Measurements from ENCODE around the gene ATP5MC2. TPM values are rescaled to one million over a fixed set of nuclear protein-coding genes. Genes with fewer than 3 reads are reported as not detected.
"Not testable (repeated sequence)": the region's sequence is repeated elsewhere in the genome, so short reads cannot be mapped to it uniquely, and the experiment has no call there.

Gene ATP5MC2
- total RNA-seq, 1 donor from 2014 or later = 433 TPM

DNA sequence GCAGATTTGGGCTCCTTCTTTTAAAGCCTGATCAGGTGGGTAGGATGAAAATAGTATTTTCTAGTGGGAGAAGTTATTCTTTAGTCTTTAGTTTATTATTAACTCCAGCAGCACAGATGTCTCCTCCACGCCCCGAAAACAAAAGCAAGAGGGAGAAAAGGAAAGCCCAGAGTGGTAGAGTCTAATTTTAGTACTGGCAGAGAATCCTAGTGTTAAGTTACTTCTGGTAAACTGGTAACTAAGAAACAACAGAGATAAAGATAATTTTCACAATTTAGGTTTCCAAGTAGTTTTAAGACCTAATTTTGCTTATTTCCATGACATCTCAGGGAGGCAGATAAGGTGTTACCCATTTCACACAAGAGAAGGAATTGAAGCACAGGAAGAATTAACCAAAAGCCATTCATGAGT, 16.3 kb downstream of the ATP5MC2 start:
- intact Hi-C loops (cut with micrococcal nuclease) = no loop called here
- DNase-seq (ENCODE audit: low spot score) = no peak
- H3K36me3 Mint-ChIP-seq (ENCODE audit: low read depth) = peaks cover 25% of the 10 kb centered on the region
- H3K27me3 Mint-ChIP-seq (ENCODE audit: low read depth) = no peaks in the 10 kb centered on the region
- H3K27ac Mint-ChIP-seq = no peak overlapping the region
- no peak overlapping the region for H3K4me3 Mint-ChIP-seq (ENCODE audit: low read depth)
- no peaks in the 10 kb centered on the region for H3K9me3 Mint-ChIP-seq
- H3K4me1 Mint-ChIP-seq (ENCODE audit: low read depth) = no peaks in the 10 kb centered on the region

DNA sequence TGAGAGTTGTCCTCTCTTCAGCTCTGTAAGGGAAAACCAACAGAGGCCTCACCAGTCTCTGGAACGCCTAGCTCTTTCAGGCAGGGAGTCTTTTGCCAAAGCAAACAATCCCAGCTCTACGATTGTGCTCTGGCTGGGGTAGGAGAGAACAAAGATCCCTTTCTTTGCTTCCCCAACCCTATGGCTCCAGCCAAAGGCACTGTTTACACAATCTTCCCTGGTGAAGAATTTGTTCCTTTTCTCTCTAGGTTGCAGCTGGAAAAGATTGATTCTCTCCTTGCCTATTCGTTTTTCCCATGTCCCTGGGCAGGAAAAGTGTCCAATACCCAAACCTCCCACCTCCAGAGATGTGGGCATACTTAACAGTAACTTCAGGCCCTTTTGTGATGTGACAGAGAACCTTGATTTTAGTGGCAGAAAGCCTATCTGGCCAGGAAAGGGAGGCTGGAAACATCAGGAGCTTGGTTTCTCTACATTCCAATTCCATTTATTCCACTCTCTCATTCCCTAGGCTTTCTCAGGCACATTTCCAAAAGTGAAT, 16.8 kb downstream of the ATP5MC2 start:
- no peak for DNase-seq (ENCODE audit: low spot score)
- H3K4me1 Mint-ChIP-seq (ENCODE audit: low read depth) = no peaks in the 10 kb centered on the region
- peaks cover 21% of the 10 kb centered on the region for H3K36me3 Mint-ChIP-seq (ENCODE audit: low read depth)
- H3K27me3 Mint-ChIP-seq (ENCODE audit: low read depth) = no peaks in the 10 kb centered on the region
- H3K27ac Mint-ChIP-seq = no peak overlapping the region
- intact Hi-C loops (cut with micrococcal nuclease) = no loop called here
- no peak overlapping the region for H3K4me3 Mint-ChIP-seq (ENCODE audit: low read depth)
- H3K9me3 Mint-ChIP-seq = no peaks in the 10 kb centered on the region

DNA sequence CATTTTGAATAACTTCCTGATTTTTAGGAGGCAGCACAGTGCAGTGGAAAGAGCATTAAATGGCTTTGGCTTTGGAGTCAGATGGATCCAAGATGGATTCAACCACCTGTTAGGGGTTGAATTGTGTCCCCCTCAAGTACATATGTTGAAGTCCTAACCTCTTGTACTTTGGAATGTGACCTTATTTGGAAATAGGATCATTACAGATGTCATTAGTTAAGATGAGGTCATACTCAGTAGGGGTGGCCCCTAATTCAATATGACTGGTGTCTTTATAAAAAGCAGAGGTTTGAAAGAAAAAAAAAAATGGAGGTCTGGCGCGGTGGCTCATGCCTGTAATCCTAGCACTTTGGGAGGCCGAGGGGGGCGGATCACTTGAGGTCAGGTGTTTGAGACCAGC, 18.8 kb downstream of the ATP5MC2 start:
- H3K27me3 Mint-ChIP-seq (ENCODE audit: low read depth) = no peaks in the 10 kb centered on the region
- no peaks in the 10 kb centered on the region for H3K9me3 Mint-ChIP-seq
- H3K27ac Mint-ChIP-seq = no peak overlapping the region
- no peaks in the 10 kb centered on the region for H3K4me1 Mint-ChIP-seq (ENCODE audit: low read depth)
- peaks cover 9% of the 10 kb centered on the region for H3K36me3 Mint-ChIP-seq (ENCODE audit: low read depth)
- no peak overlapping the region for H3K4me3 Mint-ChIP-seq (ENCODE audit: low read depth)
- DNase-seq (ENCODE audit: low spot score) = no peak
- intact Hi-C loops (cut with micrococcal nuclease) = no loop called here

DNA sequence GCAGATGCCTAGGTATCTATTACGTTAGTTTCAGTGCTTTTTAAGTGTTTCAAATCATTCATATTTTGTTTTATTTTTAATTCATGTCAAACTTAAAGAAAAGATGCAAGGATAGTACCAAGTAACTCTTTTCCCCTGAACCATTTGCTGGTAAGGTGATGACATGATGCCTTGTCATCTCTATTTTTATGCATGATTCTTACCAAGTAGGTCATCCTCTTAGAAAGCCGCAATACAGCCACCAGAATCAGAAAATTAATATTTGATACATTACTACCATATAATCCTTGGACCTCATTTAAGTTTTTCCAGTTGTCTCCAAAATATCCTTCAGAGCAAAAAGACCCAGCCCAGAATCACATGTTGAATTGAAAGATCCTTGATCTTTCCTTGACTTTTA, 22.3 kb downstream of the ATP5MC2 start:
- Mint-ChIP-seq H3K27ac (no peak overlapping the region), H3K27me3 (ENCODE audit: low read depth) (no peaks in the 10 kb centered on the region), H3K9me3 (no peaks in the 10 kb centered on the region), H3K4me1 (ENCODE audit: low read depth) (no peaks in the 10 kb centered on the region), H3K36me3 (ENCODE audit: low read depth) (no peaks in the 10 kb centered on the region), H3K4me3 (ENCODE audit: low read depth) (no peak overlapping the region)
- DNase-seq (ENCODE audit: low spot score) = no peak
- intact Hi-C loops (cut with micrococcal nuclease) = no loop called here

DNA sequence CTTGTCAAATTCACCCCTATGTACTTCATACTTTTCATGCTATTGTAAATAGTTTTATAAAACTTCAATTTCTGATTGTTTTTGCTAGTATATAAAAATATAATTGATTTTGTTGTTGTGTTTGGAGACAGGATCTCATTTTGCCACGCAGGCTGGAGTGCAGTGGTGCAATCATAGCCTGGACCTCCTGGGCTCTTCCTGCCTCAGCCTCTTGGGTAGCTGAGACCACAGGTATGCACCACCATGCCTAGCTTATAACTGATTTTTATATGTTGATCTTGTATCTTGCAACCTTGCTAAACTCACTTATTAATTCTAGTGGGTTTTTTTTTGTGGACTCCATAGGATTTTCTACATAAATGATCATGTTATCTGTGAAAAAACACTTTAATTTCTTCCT, 23.5 kb downstream of the ATP5MC2 start:
- Mint-ChIP-seq H3K27me3 (ENCODE audit: low read depth) (no peaks in the 10 kb centered on the region), H3K4me1 (ENCODE audit: low read depth) (no peaks in the 10 kb centered on the region), H3K9me3 (no peaks in the 10 kb centered on the region), H3K4me3 (ENCODE audit: low read depth) (no peak overlapping the region), H3K27ac (no peak overlapping the region), H3K36me3 (ENCODE audit: low read depth) (no peaks in the 10 kb centered on the region)
- no peak for DNase-seq (ENCODE audit: low spot score)
- intact Hi-C loops (cut with micrococcal nuclease) = no loop called here

DNA sequence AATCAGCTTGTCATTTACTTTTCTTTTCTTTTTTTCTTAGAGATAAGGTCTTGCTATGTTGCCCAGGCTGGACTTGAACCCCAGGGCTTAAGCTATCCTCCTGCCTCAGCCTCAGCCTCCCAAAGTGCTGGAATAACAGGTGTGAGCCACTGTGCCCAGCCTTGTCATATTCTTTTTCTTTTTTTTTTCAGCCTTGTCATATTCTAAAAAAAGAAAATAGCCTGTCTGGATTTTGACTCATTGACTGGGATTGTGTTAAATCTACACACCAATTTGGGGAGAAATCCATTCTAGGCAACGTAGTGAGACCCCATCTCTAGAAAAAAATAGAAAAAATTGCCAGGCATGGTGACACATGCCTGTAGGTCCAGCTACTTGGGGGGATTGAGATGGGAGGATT, 24.1 kb downstream of the ATP5MC2 start:
- no peaks in the 10 kb centered on the region for H3K9me3 Mint-ChIP-seq
- H3K27ac Mint-ChIP-seq = no peak overlapping the region
- DNase-seq (ENCODE audit: low spot score) = no peak
- H3K4me1 Mint-ChIP-seq (ENCODE audit: low read depth) = no peaks in the 10 kb centered on the region
- H3K4me3 Mint-ChIP-seq (ENCODE audit: low read depth) = no peak overlapping the region
- no peaks in the 10 kb centered on the region for H3K27me3 Mint-ChIP-seq (ENCODE audit: low read depth)
- intact Hi-C loops (cut with micrococcal nuclease) = no loop called here
- no peaks in the 10 kb centered on the region for H3K36me3 Mint-ChIP-seq (ENCODE audit: low read depth)

DNA sequence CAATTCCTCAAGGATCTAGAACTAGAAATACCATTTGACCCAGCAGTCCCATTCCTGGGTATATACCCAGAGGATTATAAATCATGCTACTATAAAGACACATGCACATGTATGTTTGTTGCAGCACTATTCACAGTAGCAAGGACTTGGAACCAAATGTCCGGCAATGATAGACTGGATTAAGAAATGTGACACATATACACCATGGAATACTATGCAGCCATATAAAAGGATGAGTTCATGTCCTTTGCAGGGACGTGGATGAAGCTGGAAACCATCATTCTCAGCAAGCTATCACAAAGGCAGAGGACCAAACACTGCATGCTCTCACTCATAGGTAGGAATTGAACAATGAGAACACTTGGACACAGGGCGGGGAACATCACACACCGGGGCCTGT, 29.6 kb downstream of the ATP5MC2 start:
- DNase-seq (ENCODE audit: low spot score); H3K27ac Mint-ChIP-seq; H3K4me1 Mint-ChIP-seq (ENCODE audit: low read depth); H3K9me3 Mint-ChIP-seq; intact Hi-C loops (cut with micrococcal nuclease); H3K27me3 Mint-ChIP-seq (ENCODE audit: low read depth); H3K4me3 Mint-ChIP-seq (ENCODE audit: low read depth); H3K36me3 Mint-ChIP-seq (ENCODE audit: low read depth): not testable (repeated sequence)

DNA sequence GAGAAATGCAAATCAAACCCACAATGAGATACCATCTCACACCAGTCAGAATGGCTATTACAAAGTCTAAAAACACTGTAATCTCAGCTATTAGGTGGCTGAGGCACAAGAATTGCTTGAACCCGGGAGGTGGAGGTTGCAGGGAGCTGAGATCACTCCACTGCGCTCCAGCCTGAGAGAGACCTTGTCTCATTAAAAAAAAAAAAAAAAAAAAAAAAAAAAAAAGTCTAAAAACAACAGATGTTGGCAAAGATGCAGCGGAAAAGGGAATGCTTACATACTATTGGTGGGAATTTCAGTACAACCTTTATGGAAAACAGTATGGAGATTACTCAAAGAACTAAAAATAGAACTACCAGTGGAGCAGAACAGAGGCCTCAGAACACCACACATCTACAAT, 30.7 kb downstream of the ATP5MC2 start:
- no peaks in the 10 kb centered on the region for H3K9me3 Mint-ChIP-seq
- H3K4me3 Mint-ChIP-seq (ENCODE audit: low read depth) = no peak overlapping the region
- no peak for DNase-seq (ENCODE audit: low spot score)
- no peak overlapping the region for H3K27ac Mint-ChIP-seq
- H3K4me1 Mint-ChIP-seq (ENCODE audit: low read depth) = no peaks in the 10 kb centered on the region
- intact Hi-C loops (cut with micrococcal nuclease) = no loop called here
- H3K27me3 Mint-ChIP-seq (ENCODE audit: low read depth) = no peaks in the 10 kb centered on the region
- H3K36me3 Mint-ChIP-seq (ENCODE audit: low read depth) = no peaks in the 10 kb centered on the region

DNA sequence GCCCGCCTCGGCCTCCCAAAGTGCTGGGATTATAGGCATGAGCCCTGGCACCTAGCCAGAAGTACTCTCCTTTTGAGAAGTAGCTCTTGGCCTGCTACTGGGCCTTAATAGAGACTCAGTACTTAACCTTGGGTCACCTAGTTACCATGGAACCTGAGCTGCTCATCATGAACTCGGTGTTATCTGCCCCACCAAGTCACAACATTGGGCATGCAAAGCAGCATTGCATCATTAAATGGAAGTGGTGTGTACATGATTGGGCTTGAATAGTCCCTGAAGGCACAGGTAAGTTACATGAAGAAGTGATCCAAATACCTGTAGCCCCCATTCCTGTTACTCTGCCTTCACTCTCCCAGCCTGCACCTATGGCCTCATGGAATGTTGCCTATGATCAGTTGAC, 31.8 kb downstream of the ATP5MC2 start:
- no peaks in the 10 kb centered on the region for H3K4me1 Mint-ChIP-seq (ENCODE audit: low read depth)

DNA sequence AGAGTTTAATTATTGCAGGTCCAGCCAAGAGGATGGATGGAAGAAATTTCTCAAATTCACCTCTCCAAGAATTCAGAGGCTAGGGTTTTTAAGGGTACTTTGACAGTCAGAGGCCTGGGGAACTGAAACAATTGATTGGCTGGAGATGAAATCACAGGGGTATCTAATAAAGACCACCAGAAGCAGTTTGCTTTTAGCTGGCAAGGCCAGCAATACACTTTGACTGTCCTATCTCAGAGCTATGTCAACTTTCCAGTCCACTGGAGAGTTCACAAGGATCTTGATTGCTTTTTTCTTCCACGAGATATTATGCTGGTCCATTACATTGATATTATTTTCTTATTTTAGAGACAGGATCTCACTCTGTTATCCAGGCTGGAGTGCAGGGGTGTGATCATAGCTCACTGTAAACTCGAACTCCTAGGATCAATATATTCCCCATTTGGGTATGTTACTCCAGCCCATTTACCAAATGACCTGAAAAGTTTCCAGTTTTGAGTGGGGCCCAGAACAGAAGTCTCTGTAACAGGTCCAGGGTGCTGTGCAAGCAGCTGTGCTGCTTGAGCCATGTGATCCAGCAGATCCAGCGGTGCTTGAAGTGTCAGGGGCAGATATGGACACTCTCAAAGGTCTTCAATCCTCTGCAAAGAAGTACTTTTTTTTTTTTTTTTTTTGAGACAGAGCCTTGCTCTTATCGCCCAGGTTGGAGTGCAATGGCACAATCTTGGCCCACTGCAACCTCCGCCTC, 32.5 kb downstream of the ATP5MC2 start:
- Mint-ChIP-seq H3K27me3 (ENCODE audit: low read depth) (no peaks in the 10 kb centered on the region), H3K9me3 (no peaks in the 10 kb centered on the region), H3K4me1 (ENCODE audit: low read depth) (no peaks in the 10 kb centered on the region), H3K36me3 (ENCODE audit: low read depth) (no peaks in the 10 kb centered on the region), H3K4me3 (ENCODE audit: low read depth) (no peak overlapping the region), H3K27ac (no peak overlapping the region)
- DNase-seq (ENCODE audit: low spot score) = no peak
- intact Hi-C loops (cut with micrococcal nuclease) = no loop called here

More for the DNA sequence above, 31.8 kb downstream of the ATP5MC2 start:
- no peak overlapping the region for H3K4me3 Mint-ChIP-seq (ENCODE audit: low read depth)
- no peaks in the 10 kb centered on the region for H3K36me3 Mint-ChIP-seq (ENCODE audit: low read depth)
- intact Hi-C loops (cut with micrococcal nuclease) = no loop called here
- no peaks in the 10 kb centered on the region for H3K9me3 Mint-ChIP-seq
- no peaks in the 10 kb centered on the region for H3K27me3 Mint-ChIP-seq (ENCODE audit: low read depth)
- no peak overlapping the region for H3K27ac Mint-ChIP-seq
- no peak for DNase-seq (ENCODE audit: low spot score)

DNA sequence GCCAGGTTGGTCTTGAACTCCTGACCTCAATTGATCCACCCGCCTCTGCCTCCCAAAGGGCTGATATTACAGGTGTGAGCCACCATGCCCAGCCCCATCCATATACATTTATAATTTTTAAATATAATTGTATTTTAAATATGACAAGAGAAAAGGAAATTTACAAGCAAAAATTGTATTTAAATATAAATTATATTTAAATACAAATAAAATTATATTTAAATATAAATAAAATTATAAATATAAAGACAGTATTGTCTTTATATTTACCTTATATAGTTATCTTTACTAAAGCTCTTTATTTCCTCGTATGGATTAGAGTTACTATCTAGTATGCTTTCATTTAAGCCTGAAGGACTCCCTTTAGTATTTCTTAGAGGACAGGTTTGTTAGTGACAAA, 37.8 kb downstream of the ATP5MC2 start:
- no peaks in the 10 kb centered on the region for H3K36me3 Mint-ChIP-seq (ENCODE audit: low read depth)
- intact Hi-C loops (cut with micrococcal nuclease) = no loop called here
- H3K27me3 Mint-ChIP-seq (ENCODE audit: low read depth) = no peaks in the 10 kb centered on the region
- no peak overlapping the region for H3K27ac Mint-ChIP-seq
- no peak for DNase-seq (ENCODE audit: low spot score)
- no peak overlapping the region for H3K4me3 Mint-ChIP-seq (ENCODE audit: low read depth)
- H3K4me1 Mint-ChIP-seq (ENCODE audit: low read depth) = no peaks in the 10 kb centered on the region
- H3K9me3 Mint-ChIP-seq = no peaks in the 10 kb centered on the region

DNA sequence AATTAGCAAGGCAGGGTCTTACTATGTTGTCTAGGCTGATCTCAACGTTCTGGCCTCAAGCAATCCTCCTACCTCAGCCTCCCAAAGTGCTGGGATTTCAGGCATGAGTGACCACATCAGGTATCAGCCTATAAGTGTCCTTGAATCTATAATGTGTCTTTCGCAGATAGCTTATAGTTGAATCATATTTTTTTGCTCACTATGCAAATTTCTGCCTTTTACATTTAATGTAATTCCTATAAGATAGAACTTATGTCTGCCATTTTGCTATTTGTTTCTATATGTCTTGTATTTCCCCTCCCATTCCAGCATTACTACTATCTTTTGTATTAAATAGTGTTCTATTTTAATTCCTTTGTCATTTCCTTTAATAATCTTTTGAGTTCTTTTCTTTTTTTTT, 39.2 kb downstream of the ATP5MC2 start:
- intact Hi-C loops (cut with micrococcal nuclease) = no loop called here
- Mint-ChIP-seq H3K27ac (no peak overlapping the region), H3K27me3 (ENCODE audit: low read depth) (peaks cover 2% of the 10 kb centered on the region), H3K4me3 (ENCODE audit: low read depth) (no peak overlapping the region), H3K4me1 (ENCODE audit: low read depth) (no peaks in the 10 kb centered on the region), H3K9me3 (no peaks in the 10 kb centered on the region), H3K36me3 (ENCODE audit: low read depth) (no peaks in the 10 kb centered on the region)
- DNase-seq (ENCODE audit: low spot score) = no peak

DNA sequence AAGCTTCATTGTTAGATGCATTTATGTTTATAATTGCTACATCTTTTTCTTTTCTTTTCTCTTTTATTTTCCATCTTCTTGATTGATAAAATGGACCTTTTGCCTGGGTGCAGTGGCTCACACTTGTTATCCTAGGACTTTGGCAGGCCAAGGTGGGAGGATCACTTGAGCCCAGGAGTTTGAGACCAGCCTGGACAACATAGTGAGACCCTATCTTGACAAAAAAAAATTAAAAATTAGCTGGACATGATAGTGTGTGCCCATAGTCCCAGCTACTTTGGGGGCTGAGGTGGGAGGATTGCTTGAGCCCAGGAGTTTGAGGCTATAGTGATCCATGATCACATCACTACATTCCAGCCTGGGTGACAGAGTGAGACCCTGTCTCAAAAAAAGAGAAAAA, 40.2 kb downstream of the ATP5MC2 start:
- H3K36me3 Mint-ChIP-seq (ENCODE audit: low read depth); H3K4me1 Mint-ChIP-seq (ENCODE audit: low read depth); intact Hi-C loops (cut with micrococcal nuclease); DNase-seq (ENCODE audit: low spot score); H3K9me3 Mint-ChIP-seq; H3K27me3 Mint-ChIP-seq (ENCODE audit: low read depth); H3K27ac Mint-ChIP-seq; H3K4me3 Mint-ChIP-seq (ENCODE audit: low read depth): not testable (repeated sequence)

DNA sequence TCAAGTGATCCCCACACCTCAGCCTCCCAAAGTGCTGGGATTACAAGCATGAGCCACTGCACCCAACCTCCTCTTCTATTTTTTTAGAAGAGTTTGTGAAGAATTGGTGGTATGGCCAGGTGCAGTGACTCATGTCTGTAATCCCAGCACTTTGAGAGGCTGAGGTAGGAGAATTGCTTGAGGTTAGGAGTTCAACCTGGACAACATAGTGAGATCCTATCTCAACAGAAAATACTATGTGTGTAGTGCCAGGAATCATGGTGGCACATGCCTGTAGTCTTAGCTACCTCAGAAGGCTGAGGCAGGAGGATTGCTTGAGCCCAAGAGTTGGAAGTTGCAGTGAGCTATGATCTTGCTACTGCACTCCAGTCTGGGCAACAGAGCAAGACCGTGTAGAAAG, 44.2 kb downstream of the ATP5MC2 start:
- Mint-ChIP-seq H3K27ac (no peak overlapping the region), H3K4me3 (ENCODE audit: low read depth) (no peak overlapping the region), H3K27me3 (ENCODE audit: low read depth) (peaks cover 4% of the 10 kb centered on the region), H3K36me3 (ENCODE audit: low read depth) (no peaks in the 10 kb centered on the region), H3K9me3 (no peaks in the 10 kb centered on the region), H3K4me1 (ENCODE audit: low read depth) (peaks cover 5% of the 10 kb centered on the region)
- intact Hi-C loops (cut with micrococcal nuclease) = no loop called here
- DNase-seq (ENCODE audit: low spot score) = no peak
